RKO (cell line): ENCODE data around the gene COL6A2.
"Not testable (repeated sequence)": the region's sequence is repeated elsewhere in the genome, so short reads cannot be mapped to it uniquely, and the experiment has no call there.

ENCODE experiments used
- DNase-seq: peaks from one replicate; pipeline ENCODE4 v3.0.0-alpha.2; 2016; ENCODE audit warnings: low spot score

Gene COL6A2

DNA sequence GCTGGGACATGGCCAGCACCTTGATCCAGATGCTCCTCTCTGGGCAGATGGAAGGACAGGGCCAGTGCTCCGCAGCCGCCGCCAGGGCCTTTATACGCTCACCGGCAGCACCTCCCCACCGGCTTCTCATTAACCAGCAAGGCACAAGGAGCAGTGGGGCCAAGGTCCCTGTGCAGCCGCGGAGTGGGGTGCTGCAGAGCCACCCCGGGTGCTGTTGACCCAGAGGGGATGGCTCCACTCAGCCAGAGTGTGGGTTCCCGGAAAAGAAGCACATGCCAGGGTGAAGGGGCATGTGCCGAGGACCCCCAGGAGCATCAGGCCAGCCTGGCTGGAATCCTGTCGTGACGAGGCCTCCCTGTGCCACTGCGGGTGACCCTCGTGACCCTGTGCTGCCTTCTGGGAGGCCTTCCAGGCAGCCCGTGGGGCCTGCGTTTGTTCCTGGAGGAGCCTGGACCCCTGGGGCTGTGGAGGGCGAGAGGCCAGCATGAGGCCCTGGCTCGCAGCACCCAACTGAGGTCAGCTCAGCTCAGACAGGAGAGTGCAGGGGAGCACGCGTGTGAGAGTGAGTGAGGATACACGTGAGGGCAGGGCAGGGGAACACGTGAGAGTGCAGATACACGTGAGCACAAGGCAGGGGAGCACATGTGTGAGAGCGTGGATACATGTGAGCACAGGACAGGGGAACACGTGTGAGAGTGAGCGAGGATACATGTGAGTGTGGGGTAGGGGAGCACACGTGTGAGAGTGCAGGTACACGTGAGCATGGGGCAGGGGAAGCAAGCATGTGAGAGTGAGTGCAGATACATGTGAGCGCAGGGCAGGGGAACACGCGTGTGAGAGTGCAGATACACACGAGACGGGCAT is 57.8 kb downstream of the COL6A2 start, which contains the start of gene FTCD:
Gene FTCD, minus strand, starts transcription at position 66 of the 864 bp plus-strand sequence. Its CDS starts 56 bp downstream, at position 10.
- DNase-seq, result no peak

DNA sequence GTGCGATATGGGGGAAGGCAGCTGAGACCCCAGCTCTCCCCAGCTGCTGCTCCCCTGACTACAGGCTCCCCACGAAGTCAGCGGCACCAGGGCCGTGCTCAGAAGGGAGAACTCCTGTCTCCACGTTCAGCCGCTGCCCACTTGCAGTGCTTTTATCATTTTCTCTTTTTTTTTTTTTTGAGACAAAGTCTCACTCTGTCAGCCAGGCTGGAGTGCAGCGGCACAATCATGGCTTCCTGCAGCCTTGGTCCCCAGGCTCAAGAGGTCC is 58.4 kb downstream of the COL6A2 start:
- no peak for DNase-seq

DNA sequence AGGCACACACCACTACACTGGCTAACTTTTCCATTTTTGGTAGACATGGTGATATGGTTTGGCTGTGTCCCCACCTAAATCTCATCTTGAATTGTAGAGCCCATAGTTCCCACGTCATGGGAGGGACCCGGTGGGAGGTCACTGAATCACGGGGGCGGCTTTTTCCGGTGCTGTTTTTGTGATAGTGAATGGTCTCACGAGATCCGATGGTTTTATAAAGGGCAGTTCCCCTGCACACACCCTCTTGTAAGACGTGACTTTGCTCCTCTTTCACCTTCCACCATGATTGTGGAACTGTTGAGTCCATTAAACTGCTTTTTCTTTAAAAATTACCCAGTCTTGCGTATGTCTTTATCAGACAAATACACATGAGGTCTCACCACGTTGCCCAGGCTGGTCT is 58.8 kb downstream of the COL6A2 start:
- no peak for DNase-seq

DNA sequence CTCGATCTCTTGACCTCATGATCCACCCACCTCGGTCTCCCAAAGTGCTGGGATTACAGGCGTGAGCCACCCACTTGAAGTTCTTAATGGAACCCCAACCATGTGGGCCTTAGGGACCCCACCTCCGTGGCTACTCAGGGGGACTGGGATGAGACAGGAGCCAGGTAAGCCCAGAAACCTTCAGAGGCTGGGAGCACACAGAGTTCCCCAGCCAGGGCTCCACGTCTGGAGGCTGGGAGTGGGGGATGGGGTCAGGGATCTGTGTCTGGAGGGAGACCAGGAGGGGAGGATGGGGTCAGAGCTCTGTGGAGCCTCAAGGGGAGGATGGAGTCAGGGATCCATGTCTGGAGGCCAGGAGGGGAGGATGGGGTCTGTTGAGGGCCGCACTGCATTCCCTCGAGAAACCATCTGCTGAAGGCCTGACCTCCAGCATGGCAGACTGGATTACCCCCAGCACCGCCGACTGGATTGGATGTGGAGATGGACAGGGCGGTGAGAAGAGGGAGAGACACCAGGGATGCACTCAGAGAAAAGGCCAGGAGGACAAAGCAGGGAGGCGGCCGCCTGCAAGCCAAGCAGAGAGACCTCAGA is 59.6 kb downstream of the COL6A2 start:
- no peak for DNase-seq

DNA sequence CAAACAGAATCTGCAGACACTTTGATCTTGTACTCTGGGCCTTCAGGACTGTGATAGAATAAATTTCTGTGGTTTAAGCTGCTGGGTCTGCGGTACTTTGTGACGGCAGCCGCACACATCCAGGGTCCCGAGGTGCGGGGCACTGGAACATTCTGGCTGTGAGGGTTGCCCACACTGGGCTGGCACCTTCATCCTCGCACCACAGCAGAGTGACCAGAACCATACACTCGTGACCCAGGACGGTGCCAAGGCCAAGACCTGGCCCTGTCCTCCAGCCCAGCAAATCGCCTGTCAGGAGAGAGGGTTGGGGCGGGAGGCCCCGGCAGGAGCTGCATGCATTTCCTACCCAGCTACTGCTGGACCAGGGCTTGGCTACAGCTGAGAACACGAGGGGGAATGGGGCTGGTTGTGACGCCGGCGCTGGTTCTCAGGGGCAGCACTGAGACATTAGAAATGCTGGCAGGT is 60.1 kb downstream of the COL6A2 start:
- DNase-seq, result no peak

DNA sequence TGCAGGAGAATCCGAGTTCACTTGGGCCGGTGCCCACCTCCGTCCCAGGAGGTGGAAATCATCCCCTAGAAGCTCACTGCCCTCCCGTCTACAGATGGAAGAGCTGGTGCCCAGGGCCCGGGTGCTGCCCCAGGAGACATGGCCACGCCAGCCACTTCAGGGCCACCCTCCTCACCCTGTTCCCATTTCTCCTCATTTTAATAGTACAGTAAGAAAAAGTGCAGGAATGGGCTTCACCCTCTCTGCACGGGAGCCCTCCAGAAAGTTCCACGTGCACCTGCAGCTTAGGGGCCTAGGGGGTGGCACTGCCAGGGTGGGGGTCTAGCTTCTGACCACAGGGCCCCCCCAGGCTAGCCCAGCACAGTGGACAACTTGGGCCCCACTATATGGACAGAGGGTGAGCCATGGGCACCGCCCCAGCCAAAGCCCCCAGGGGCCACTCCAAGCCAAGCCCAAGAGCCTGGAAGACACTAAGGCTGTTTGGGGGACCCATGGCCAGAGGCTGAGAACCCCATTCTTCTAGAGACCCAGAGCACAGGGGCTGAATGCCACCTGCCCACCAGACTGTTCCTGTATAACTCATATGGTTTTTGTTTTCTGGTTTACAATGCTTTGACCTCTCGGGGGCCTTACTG is 60.9 kb downstream of the COL6A2 start:
- no peak for DNase-seq

DNA sequence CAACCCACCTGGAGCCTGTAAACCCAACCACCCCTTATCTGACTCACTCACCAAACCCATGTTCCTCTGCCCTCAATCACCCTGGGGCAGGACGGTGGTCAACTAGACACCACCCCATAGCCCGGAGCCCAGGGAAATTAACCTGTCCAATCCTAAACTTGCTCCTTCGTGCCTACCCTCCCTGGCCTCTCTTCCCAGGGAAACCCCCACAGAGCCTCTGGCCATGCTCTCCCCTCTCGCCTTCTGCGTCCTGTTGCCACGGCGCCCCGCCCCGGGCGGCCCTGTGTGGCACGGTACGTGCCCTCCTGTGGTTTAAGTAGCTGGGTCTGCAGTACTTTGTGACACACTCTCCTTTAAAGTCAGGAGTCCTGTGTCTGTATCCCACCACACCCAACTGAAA is 61.5 kb downstream of the COL6A2 start:
- DNase-seq, result no peak

DNA sequence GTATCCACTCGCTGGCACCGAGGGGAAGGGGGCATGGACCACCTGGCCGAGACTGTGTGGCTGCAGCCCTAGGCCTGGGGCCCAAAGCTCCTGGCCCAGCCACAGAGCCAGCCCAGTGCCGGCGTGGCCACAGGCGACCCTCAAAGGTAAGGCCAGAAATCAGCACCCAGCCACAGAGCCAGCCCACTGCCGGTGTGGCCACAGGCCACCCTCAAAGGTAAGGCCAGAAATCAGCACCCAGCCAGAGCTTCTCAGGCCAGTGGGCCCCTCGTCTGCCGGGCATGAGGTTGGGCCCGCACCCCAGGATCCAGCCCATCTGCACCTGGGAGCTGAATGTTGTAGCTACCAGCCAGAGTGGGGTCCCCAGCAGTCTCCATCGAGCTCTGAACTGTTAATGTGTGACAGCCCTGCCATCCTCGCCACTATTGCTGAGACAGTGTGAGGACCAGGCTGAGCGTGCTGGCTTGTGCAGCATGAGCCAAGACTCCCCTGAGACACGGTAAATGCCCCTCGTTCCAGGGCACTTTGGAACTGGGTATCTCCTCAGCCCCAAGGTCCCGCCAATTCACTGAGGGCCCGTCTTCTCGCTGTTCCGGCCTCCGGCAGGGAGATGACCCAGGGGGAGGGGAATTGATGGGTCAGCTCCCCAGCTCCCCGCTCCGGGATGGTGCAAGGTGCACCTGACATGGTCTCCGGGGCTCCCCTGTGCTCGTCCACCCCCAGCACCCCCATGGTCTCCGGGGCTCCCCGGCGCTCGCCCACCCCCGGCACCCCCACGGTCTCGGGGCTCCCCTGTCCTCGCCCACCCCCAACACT is 62.1 kb downstream of the COL6A2 start:
- DNase-seq, result no peak

DNA sequence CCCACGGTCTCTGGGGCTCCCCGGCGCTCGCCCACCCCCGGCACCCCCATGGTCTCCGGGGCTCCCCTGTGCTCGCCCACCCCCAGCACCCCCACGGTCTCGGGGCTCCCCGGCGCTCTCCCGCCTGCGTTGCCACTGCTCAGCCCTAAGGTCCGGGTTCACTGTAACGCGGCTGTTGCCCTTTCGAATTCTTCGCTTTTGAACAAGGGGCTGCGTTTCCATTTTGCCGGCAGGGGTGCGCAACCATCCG is 62.7 kb downstream of the COL6A2 start:
- DNase-seq, result no peak

DNA sequence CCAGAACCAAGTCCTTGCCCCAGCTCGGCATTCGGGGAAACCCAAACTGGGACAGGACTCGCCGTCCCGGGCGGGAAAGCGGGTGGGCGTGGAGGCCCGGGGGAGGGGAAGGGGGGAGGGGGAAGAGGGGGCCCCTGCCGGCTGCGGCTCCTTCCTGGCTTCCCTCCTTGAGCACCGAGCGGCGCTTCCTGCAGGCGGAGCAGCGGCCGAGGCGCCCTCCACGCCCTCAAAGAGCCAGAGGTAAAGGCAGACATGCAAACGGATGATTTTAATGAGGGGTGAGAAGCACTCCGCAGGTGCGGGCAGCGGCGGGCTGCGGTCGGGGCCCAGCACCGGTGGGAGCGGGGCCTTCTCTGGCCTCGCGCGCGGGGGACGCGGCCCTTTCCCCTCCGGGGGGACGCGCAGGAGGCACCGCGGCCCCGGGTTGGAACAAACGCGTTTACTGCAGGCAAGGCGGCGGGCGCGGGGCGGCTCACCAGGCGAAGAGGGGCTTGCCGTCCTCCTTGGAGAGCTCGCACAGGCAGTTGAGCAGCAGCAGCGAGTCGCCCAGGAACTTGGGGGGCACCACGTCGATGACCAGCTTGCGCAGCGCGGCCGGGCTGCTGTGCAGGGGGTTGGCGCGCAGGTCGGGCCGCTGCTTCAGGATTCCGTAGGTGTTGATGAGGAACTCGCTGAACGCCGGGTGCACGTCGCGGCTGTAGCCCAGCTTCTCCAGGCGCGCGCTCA is 63.2 kb downstream of the COL6A2 start:
- DNase-seq, result no peak

DNA sequence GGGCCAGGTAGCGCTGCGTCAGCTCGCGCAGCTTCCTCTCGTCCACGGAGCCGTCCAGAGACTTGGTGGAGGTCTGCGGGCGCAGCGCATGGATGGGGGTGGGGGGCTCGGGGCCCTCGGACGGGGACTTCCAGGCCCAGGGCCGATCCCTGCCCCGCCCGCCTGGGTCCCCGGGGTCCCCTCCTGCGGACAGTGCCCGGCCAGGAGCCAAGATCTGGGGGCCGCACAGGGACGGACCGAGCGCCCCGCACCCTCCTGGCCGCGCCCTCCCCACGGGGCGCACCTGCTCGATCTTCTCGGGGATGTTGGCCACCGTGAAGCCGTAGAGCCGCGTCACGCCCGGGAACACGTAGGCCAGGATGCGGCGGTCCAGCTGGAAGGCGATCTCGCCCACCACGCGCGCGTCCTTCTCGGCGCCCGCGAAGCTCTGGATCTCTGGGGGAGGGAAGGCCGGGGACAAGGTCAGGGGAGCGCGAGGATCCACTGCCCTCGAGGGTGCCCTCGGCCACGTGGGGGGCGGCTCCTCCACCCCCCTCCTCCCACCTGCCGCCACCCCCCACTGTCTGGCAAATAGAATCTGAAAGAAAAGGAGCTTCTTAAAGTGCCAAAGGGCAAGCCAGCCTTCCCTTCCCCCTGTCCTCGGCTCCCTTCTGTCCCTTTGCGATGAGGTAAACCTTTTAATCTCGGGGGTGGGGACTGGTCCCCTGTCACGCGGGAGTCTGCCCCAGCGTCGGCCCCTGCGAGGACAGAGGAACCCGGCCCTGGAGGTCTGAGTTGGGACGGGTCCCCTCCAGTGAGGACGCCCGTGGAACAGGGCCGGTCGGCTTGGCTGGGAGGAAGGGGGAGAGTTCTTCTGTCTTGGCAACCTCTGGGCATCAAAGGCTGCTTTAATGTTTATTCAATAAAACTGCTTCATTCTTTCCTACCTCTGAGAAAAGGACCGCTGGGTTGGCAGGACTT is 64.0 kb downstream of the COL6A2 start:
- no peak for DNase-seq

DNA sequence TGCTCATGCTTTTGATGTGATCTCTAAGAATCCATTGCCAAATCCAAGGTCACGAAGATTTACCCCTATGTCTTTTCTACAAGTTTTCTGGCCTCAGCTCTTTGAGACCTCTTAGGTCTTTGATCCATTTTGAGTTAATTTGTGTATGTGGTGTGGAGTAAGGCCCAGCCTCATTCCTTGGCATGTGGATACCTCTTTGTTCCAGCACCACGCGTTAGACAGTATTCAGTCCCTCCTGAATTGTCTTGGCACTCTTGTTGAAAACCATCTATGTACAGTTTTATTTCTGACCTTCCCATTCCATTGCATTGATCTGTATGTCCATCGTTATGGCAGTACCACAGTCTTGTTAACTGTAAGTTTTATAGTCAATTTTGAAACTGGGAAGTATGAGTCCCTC is 65.5 kb downstream of the COL6A2 start:
- no peak for DNase-seq

DNA sequence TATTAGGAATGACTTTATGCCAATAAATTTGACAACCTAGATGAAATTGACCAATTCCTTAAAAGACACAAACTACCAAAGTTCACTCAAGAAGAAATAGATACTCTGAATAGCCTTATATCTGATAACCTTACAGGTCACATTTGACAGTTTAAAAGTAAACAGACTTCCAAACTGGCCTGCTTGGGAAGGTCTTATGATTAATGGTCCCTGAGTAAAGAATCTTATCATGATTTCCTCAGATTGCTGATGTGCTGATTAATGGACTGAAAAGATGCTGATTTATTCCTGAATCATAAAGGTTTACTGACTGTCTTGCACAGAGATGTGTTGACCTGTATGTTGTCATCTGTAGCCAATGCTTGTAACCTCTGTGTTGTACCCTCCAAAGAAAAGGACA is 67.2 kb downstream of the COL6A2 start:
- DNase-seq, result no peak

DNA sequence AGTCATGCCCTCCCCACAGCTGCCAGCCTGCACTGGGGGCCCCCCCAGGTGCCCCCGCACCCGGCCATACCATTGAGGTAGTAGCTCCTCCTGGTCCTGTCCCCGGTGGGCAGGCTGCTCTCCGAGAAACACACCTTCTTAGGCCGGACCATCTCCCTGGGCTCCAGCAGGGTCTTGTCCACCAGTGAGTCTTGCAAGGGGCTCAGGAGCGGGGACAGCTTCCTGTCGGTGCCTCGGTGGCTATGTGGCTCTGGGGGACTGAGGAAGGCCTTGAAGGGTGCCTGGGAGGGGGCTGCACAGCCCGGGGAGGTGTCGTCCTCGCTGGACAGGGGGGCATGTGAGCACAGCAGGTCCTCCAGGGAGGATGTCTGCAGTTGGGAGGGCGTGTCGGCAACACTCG is 70.3 kb downstream of the COL6A2 start:
- DNase-seq, result no peak

DNA sequence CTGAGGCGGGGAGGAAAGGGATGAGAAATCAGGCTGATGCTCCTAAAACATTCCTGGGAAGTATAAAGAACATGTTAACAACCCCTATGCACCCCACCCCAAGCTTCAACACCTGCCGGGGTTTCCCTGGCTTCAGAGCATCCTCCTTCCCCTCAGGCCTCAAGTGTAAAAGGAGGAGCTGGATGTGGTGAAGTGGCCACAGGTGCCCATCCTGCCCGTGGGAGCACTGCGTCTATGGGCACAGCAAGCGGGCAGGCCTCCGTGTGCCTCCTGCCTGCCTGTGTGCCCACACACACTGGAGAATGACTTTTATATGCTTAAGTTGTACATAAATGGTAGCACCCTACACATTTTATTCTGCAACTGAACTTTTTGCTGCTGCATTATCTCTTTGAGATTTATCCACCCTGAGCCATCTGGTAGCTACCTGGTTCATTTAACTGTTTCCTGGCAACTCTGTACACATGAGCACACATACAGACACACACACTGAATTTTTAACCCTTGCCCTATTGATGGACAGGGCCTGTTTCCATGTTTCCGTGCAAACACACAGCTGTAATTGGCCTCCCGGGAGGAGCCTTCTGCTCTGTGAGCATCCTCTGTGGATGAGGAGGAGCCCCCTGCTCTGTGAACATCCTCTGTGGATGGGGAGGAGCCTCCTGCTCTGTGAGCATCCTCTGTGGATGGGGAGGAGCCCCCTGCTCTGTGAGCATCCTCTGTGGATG is 70.9 kb downstream of the COL6A2 start:
- DNase-seq, result no peak

DNA sequence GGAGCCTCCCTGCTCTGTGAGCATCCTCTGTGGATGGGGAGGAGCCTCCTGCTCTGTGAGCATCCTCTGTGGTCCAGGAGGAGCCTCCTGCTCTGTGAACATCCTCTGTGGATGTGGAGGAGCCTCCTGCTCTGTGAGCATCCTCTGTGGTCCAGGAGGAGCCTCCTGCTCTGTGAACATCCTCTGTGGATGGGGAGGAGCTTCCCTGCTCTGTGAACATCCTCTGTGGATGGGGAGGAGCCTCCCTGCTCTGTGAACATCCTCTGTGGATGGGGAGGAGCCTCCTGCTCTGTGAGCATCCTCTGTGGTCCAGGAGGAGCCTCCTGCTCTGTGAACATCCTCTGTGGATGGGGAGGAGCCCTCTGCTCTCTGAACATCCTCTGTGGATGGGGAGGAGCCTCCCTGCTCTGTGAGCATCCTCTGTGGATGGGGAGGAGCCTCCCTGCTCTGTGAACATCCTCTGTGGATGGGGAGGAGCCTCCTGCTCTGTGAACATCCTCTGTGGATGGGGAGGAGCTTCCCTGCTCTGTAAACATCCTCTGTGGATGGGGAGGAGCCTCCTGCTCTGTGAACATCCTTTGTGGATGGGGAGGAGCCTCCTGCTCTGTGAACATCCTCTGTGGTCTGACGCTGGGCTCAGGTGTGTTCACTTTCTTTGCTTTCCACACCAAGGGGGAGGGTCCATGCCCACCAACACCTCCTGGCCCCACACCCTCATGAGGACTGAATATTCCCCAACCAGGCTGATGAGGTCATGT is 72.7 kb downstream of the COL6A2 start:
- not testable (repeated sequence) for DNase-seq

DNA sequence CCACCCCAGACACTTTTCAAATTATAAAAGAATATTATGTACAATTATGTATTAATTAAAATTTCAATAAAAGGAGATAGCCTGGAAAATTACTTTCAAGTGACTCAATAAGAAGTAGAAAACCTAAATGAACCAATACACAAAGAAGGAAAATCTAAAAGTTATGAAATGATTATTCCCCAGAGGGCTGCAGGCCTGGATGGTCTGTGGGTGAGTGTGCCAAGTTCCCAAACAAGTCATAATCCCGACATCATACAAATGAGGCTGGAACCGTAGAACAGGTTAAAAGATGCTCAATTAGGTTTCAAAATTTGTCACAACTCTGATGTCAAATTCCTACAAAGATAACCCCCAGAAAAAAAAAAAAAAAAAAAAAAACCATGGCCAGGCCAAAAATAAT is 73.7 kb downstream of the COL6A2 start:
- DNase-seq, result no peak

DNA sequence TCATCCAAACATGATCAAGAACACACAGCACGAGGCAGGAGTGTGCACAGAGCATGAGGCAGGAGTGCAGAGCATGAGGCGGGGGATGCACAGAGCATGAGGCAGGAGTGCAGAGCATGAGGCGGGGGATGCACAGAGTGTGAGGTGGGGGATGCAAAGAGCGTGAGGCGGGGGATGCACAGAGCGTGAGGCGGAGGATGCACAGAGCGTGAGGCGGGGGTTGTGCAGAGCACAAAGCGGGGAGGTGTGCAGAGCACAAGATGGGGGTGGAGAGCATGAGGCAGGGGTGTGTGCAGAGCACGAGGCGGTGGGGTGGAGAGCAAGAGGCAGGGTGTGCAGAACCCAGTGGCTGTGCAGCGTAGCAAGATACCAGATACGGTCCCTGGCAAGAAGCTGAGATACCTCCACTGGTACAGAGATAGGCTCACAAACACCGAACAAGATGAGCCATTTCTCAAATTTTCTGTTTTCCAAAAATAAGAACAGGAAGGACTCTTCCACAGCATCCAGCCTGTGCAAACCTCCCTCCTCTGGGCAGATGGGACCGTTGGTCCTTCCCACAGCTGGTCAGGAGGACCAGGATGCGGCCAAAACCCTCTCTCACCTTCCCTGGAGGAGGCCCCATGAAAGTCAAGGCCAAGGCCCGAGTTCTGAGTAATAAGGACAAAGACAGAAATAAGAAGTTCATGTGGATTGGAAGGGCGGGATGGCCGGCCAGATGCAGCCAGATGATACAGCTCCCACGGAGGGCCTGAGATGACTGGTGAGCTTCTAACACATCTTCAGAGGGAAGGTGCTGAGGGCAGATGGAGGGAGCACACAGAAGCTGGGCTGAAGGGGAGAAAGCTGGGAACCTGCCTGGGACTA is 74.3 kb downstream of the COL6A2 start:
- DNase-seq, result no peak
